Omental fat pad (tissue), 4 donors: ENCODE results near the gene NDUFS8. TPM values are rescaled to one million over a fixed set of nuclear protein-coding genes. Genes with fewer than 3 reads are reported as not detected.
A peak's percentile ranks its signal among the peaks of the same experiment; 100 is the strongest.

Experiments used
- ATAC-seq: fragments of 150-250 bp; one replicate; pipeline ENCODE4 v1.9.1; 2016; ENCODE audit warnings: mild to moderate bottlenecking, moderate library complexity; ENCODE audit not compliant: low FRiP score
- DNase-seq: peaks from one replicate; pipeline ENCODE4 v3.0.0-alpha.2; 2019; ENCODE audit warnings: low spot score
- total RNA-seq, 4 donors: library from RNA; depleted of rRNA; stranded (reverse); fragments of >200 nt; gene quantifications; one replicate each; pipeline ENCODE4 v1.1.0, GENCODE V29; 2016
- TF ChIP-seq, protein P1 (sequence below), 3 donors: fragments of 450-650 bp; IDR thresholded peaks; one replicate each; pipeline ENCODE4 v1.5.1; 2016 to 2017; ENCODE audit warnings: antibody characterized with exemption in 3 of 3, mild to moderate bottlenecking in 3 of 3, moderate library complexity in 2 of 3

The NDUFS8 gene
- total RNA-seq, 4 donors from 2014 or later = 91.1 to 155 (median 128) TPM

DNA sequence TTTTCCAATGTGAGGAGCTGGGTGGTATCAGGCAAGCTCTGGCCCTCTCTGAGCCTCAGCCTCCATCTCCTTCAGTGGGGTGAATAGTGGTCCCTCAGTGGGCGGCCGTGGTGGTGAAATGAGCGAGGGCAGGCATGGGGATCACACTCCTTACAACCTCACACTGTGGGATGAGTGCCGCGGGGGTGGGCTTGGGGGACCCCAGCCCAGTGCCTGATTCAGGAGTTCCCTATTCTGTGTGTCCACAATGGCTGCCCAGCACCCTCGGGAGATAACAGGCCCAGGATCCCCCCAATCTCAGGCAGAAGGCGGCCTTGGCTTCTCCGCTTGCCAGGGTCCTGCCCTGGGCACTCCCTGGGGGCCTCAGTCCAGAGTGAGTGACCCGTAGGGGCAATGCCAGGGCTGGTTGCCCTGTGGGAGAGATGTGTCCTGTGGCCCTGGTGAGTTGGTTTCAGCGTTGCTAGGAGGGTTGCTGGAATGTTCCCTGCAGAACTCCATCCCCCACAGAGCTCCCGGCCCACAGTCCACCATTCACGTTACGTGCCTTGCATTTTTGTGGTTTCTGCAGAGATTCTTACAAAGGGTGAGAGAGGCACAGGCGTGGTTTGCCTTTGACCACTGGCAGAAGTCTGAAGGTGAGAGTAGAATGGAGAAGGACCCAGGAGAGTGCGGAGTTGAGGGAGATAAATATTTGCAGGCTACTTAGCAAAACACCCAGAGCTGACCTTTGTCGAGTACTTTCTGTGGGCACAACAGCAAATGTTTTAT lies 17.5 kb upstream of the NDUFS8 start:
- ATAC-seq (peak; percentile 11), DNase-seq (no peak)
- TF ChIP-seq, protein P1, sequence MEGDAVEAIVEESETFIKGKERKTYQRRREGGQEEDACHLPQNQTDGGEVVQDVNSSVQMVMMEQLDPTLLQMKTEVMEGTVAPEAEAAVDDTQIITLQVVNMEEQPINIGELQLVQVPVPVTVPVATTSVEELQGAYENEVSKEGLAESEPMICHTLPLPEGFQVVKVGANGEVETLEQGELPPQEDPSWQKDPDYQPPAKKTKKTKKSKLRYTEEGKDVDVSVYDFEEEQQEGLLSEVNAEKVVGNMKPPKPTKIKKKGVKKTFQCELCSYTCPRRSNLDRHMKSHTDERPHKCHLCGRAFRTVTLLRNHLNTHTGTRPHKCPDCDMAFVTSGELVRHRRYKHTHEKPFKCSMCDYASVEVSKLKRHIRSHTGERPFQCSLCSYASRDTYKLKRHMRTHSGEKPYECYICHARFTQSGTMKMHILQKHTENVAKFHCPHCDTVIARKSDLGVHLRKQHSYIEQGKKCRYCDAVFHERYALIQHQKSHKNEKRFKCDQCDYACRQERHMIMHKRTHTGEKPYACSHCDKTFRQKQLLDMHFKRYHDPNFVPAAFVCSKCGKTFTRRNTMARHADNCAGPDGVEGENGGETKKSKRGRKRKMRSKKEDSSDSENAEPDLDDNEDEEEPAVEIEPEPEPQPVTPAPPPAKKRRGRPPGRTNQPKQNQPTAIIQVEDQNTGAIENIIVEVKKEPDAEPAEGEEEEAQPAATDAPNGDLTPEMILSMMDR (IDR thresholded peaks at IDR 0.05) = no peak

DNA sequence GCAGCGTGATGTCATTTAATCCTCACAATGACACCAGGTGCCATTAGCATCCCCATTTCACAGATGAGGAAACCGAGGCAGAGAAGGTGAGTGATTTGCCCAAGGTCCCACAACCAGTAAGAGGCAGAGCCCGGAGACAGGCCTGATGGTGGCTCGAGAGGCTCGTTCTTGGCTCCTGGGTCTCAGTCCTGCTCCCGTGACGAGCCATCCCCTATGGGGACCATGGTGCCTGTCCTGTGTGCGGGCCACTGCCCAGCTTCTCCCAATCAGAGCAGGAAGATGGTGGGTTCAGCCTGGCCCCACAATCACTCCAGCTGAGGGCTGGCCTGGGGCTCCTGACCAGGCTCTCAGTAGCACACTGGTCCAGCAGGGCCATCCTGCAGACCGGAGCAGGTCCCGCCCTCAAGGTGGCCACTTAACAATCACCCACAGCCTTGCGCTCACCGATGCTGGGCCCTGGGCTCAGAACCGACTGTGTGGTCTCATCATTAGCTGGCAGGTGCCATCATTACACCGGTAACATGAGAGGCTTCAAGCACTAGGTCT lies 16.8 kb upstream of the NDUFS8 start:
- DNase-seq (no peak), ATAC-seq (no peak)
- TF ChIP-seq, protein P1 (IDR thresholded peaks at IDR 0.05) = no peak

DNA sequence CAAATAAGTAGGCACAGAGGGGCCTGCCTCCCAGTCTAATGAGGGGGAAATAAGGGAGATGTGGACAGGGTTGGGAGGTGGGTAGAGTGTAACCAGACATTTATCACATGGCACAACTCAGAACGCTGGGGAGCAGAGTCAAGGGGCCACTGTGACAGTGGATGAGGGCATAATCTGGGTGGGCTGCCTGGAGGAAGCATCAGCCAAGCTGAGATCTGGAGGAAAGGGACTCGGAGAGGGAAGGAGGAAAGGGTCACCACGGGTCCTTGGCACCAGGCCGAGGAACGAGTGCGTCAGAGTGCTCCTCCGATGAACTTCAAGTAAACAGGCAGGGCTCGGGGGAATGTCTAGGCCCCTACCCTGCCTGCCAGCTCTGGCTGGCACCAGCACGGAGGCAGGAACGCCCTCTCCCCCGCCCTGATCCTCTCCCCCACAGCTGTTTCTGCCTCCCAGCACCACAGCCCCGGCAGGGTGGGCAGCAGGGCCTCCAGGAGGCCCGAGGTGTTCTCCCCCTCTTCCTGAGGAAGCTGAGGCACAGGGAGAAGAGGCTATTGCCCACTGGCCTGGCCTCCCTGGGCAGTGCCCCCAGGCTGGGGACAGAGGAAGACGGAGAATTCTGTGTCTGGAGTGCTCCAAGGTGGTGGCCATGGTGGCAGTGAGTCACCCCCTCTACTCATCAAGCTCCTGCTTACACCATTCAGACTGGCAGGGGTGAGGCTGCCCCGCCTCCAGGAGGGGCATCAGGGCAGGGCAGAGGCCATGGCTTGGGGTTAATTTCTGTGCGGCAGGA lies 16.1 kb upstream of the NDUFS8 start:
- TF ChIP-seq, protein P1 (IDR thresholded peaks at IDR 0.05) = no peak
- DNase-seq (no peak), ATAC-seq (peak; percentile 49)

DNA sequence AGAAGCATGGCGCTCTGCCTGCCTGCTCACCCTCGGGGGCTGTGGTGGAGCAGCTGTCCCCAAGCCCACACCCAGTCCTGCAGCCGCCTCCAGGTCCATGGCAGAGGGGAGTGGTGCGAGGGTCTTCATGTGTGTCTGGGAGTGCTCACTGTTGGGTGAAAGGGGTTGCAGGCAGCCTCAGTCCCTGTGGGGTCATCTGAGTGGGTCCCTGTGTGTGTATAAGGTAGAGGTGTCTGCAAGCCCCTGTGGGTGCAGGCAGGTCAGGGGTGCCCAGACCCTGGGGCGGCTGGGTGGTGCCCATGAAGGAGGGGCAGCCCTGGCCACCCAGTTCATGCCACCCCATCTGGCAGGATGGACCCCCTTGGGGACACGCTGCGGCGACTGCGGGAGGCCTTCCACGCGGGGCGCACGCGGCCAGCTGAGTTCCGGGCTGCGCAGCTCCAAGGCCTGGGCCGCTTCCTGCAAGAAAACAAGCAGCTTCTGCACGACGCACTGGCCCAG lies 15.5 kb upstream of the NDUFS8 start:
- TF ChIP-seq, protein P1 (IDR thresholded peaks at IDR 0.05) = no peak
- ATAC-seq (no peak), DNase-seq (no peak)

DNA sequence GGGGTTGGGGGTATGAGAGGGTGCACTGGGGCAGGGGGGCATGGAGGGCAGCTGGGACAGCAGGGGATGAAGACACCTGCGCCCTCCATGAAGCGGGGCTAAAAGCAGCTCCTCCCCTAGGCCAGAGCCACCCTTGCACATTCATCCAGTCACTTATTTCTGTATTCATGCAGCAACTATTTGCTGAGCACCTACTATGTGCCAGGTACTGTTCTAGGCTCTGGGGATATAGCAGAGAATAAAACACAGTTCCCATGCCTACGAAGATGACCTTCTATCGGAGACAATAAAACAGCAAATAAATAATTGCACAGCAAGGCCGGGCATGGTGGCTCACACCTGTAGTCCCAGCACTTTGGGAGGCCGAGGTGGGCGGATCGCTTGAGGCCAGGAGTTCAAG lies 15.0 kb upstream of the NDUFS8 start:
- no peak for ATAC-seq

DNA sequence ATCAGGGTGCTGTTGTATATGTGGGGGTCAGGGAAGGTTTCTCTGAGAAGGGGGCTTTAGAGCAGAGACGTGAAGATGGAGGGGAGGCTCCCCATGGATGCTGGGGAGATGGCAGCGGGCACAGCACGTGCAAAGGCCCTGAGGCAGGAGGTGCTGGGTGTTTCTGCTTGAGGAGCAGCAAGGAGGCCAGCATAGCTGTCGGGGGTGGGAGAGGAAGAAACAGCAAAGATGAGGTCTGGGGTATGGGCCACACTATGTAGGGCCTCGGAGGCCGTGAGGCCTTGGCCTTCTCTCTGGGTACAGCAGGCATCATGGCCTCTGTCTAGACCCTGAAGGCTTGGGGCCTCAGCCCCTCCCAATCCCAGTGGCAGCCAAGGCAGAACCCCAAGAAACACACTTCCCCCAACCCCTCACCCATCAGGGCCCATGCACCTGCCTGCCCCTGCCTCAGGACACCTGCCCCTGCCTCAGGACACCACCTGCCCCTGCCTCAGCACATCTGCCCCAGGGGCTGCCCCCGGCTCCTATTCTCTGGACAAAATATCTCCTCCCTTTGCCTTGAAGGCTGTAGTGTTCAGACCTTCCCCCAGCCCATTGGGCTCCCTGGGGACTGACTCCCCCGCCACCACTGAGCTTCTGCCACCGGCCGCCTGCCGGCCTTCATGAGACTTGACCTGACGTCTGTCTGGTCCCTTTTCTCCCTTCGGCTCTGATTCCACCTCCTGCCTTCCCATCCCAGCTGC lies 14.1 kb upstream of the NDUFS8 start:
- ATAC-seq = no peak
- DNase-seq = no peak
- TF ChIP-seq, protein P1 (IDR thresholded peaks at IDR 0.05) = no peak

More for the DNA sequence above, 15.0 kb upstream of the NDUFS8 start:
- no peak for DNase-seq
- TF ChIP-seq, protein P1 (IDR thresholded peaks at IDR 0.05) = no peak
